GM19324 (cell line): Measurements from ENCODE around the gene LMAN2L.
A peak's percentile ranks its signal among the peaks of the same experiment; 100 is the strongest.

Experiments used
- ATAC-seq: cut with Tn5 transposase; IDR thresholded peaks from one replicate; pipeline ENCODE4 v1.9.1; 2021; ENCODE audit warnings: mild to moderate bottlenecking, moderate library complexity; ENCODE audit not compliant: unreplicated experiment, low FRiP score

The LMAN2L gene

GRCh38 chr2:96760986-96761832 lies 21.3 kb upstream of the LMAN2L start:
- peak; percentile 6 for ATAC-seq

- ATAC-seq: peak; percentile 83
Measured at GRCh38 chr2:96760036-96760985, 20.4 kb upstream of the LMAN2L start, which contains the start of gene CNNM4. Gene CNNM4 (plus strand): TSS chr2:96760902. CDS start chr2:96761000, 98 bp downstream.

- no peak for ATAC-seq
Measured at GRCh38 chr2:96759548-96759947, 19.7 kb upstream of the LMAN2L start.

DNA sequence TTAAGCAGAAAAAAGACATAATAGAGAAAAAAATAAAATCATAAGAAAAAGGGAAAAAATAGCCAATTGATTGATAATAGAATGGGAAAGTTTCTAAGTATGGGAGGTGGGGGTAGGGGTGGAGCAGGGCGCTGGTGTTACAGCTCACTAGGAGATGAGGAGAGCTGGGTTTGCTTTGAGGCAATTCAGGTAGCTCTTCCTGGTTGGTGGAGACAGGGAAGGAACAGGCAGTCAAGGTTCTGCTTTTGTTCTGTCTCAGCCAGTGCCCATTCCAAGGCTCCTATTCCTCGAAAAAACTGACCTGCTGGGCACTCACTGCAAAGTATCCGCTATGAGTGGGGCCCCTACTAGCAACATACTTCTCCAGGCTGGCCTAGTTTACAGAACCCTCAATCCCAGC lies 19.1 kb upstream of the LMAN2L start:
- ATAC-seq: no peak

DNA sequence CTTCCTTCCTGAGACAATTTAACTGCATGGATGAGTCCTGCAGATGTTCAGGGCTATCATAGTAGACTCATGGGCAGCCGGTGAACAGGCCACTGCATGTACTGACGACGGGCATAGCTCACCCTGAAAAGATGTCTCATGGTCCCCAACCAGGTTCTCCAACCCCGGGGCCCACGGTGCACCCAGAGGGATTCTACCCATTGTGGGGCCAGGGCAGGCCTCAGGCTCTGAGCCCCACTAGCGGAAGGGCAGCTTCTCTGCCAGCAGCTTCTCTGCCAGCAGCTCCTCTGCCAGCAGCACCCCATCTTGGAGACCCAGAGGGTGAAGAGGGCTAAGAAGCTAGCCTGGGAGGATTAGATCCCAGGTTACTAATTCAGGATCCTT lies 17.6 kb upstream of the LMAN2L start:
- ATAC-seq: no peak

DNA sequence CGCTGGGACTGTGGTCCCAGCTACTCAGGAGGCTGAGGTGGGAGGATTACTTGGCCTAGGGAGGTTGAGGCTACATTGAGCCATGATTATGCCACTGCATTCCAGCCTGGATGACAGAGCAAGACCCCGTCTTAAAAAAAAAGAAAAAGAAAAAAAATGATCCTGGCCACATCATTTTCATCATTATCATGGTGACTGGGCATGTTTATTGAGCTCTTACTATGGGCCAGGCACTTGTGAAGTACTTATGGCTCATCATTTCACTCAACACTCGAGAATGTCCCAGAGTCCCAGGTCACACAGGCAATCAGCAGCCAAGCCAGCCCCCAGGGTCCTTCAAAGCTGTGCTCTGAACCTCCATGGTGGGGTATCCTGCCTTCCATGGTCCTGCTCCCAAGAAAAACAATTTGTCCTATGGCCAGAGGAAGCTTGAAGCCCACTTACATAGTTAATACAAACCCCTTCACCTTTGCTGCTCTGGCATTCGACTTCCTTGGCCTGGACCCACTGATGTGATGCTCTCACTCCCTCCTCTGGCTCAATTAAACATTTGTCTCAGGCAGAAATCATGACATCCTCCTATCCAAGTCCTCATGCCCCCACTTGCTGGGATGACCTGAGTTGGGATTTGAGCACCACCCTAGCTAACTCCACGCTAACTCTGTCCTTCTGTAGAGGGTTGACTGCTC lies 17.1 kb upstream of the LMAN2L start:
- no peak for ATAC-seq

DNA sequence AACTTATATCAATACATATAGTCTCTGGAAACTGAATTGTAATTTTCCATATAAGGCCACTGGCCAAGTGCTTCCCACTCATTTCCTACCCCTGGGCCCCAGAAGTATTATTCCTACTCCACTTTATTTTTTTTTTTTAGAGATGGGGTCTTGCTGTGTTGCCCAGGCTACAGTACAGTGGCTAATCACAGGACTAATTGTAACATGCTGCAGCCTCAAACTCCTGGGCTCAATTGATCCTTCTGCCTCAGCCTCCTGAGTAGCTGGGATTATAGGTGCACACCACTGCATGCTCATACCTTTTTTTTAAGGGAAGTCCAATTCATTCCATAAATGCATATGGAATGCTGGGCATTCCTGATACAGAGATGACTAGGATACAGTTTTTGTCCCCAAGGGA lies 14.5 kb upstream of the LMAN2L start:
- no peak for ATAC-seq

- no peak for ATAC-seq
Measured at GRCh38 chr2:96753661-96754282, 13.9 kb upstream of the LMAN2L start.

DNA sequence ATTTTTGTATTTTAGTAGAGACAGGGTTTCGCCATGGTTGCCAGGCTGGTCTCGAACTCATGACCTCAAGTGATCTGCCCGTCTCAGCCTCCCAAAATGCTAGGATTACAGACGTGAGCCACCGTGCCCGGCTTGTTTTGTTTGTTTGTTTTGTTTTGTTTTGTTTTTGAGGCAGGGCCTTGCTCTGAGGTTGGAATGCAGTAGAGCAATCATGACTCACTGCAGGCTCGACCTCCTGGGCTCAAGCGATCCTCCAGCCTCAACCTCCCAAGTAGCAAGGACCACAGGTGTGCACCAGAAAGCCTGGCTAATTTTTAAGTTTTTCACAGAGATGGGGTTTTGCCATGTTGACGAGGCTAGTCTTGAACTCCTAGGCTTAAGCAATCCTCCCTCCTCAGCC lies 11.9 kb upstream of the LMAN2L start:
- no peak for ATAC-seq

- no peak for ATAC-seq
Measured at GRCh38 chr2:96747061-96747617, 7.3 kb upstream of the LMAN2L start.

DNA sequence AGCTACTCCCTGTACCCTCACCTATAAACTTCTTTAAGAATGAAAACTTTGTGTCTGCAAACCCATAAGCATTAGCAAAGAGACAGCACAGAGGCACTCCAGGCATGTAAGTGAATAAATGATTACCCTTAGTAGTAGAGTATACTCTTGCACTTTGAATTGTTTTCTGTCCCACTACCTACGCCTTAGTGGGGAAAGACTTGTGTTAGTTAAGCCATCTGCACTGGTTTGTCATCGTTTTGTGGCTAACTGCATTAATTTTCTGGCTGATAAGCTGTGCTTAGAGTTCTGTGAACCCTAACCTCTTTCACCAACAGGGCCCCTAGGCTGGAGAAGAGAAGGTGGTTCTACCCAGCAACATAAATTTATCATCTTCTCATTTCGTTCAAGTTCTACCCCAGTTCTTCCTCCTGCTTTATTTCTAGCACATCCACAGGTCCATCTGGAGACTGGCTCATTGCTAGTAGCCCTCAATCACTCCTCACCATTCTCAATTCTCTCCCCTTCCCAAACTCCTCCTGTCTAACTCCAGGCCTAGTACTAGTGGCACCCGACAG lies 710 bp downstream of the LMAN2L start:
- no peak for ATAC-seq

DNA sequence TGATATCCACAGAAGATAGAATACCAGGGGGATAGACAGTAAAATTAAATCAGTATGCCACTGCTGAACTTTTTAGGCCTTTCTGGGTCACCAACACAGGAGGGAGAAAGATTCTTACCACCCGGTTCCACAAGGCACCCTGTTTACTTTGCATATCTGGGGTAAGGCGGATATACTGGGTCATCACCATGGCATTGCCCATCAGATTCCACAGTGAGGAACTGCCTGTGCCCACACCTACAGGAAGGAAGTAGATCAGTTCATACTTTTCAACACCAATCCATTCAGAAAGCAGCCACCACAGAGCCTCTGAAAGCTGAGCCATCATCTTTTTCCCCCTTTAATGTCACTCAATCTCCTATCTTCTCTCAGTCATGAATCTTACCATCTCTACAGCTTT lies 2.0 kb downstream of the LMAN2L start:
- no peak for ATAC-seq

DNA sequence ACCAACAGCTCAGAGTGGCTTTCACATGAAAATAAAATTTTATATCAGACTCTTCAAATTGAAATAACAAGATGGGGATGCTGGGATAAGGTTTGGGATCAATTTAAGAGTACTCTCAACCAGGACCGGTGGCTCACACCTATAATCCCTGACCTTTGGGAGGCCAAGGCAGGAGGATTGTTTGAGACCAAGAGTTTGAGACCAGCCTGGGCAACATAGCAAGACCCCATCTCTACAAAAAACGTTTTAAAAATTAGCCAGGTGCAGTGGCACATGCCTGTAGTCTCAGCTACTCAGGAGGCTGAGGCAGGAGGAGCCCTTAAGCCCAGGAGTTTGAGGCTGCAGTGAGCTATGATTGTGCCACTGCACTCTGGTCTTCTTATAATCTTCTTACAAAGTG lies 2.6 kb downstream of the LMAN2L start:
- ATAC-seq: no peak

- no peak for ATAC-seq
Measured at GRCh38 chr2:96734880-96735583, 4.8 kb downstream of the LMAN2L start.

DNA sequence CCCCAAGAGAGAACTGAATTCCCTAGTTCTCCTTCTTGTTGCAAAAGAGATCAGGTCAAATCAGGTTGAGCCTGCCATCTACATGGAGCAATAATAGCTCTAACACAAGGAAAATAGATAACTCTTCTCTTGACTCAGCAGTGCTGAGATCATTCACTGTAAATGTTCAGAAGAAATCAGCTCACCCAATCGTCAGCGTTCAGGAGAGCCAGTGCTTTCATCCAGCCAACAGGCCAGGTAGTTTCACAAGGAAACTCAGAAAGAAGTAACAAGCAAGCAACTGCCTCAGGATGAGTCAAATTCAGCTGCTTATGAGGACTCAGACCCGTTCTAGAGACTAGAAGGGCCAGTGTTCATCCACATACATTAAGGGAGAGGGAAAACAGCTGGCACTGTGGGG lies 5.9 kb downstream of the LMAN2L start:
- no peak for ATAC-seq

DNA sequence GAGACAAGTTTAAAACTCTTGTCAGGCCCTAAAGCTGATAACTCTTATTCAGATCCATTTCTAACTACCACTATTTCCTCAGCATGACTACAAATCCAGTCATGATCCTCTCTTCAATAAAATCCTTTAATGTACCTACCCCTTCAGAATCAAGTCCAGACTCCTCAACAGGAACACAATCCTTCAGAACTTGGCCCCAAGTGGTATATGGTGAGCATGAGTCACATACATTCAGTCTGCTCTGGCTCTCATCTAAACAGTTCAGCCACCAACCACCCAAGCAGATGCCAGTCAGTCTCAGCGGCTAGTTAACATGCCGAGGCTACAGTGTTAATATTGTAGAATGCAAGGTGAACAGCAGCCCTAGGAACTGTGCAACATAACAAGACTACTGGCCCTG lies 9.7 kb downstream of the LMAN2L start:
- no peak for ATAC-seq

DNA sequence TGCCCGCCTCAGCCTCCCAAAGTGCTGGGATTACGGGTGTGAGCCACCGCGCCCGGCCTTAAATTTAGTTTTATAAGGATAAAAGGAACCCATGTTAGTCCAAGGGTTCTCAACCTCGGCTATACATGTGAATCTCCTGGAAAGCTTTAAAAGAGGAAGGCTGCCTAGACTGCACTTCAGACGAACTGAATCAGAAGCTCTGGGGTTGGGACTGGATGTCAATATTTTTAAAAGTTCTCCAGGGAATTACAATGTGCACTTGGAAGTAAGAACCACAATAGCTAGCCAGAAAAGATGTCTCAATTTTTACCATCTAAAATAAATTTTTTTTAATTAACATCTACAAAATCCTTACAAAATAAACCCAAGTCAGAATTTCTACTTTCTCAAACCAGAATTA lies 10.1 kb downstream of the LMAN2L start:
- no peak for ATAC-seq

- no peak for ATAC-seq
Measured at GRCh38 chr2:96727431-96727830, 12.4 kb downstream of the LMAN2L start.

GRCh38 chr2:96726131-96726530 lies 13.7 kb downstream of the LMAN2L start:
- ATAC-seq: no peak
